ENCODE results near the gene PTPN14. TPM values are rescaled to one million over a fixed set of nuclear protein-coding genes. Genes with fewer than 3 reads are reported as not detected.
"Not testable (repeated sequence)": the region's sequence is repeated elsewhere in the genome, so short reads cannot be mapped to it uniquely, and the experiment has no call there.

Gene PTPN14
- total RNA-seq, 1 experiment from 2014 or later = 39.1 TPM

DNA sequence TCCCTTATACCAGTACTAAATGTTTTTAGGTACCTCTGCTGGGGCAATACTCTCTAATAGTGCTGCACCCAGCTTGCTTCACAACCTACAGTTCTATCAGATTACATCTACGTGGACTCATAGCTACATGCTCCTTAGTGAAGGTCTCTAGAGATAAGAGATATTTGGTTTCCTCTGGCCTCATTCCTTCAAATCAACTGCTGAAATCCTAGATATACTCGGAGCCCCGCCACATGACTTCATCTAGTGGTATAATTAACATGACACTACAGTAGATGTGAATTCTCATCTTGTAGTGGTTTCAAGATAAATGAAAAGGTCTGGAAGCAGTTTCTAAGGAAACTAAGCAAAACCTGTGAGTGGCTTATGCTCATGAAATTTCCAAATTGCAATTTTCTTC is 155.1 kb downstream of the PTPN14 start:
- Histone ChIP-seq H3K4me1 (replicated peaks) (peaks cover 56% of the 10 kb centered on the region), H3K4me3 (no peak overlapping the region), H3K27ac (no peak overlapping the region), H3K27me3 (replicated peaks) (no peaks in the 10 kb centered on the region), H3K9me3 (replicated peaks) (no peaks in the 10 kb centered on the region), H3K36me3 (peaks cover 89% of the 10 kb centered on the region)
- DNase-seq (ENCODE audit: low read depth in 1 of 2, low spot score in 2 of 2) = no peak

DNA sequence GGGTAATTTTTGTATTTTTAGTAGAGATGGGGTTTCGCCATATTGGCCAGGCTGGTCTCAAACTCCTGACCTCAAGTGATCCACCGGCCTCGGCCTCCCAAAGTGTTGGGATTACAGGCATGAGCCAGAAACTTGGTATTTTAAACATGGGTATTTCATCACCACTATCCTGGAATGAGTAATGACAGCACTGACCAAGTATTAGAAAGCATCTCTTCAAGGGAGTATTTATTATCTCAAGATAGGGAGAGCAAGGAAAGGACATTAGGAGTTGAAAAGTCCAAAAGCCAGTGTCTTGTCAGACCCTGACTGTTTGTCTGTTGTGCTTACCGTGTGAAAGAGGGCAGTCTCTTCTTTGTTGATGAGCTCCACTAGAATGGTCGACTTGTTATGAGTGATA is 156.8 kb downstream of the PTPN14 start:
- H3K27ac ChIP-seq = peak overlapping the region; percentile 58
- not testable (repeated sequence) for H3K9me3 ChIP-seq (replicated peaks); H3K27me3 ChIP-seq (replicated peaks); H3K4me3 ChIP-seq
- peaks cover 57% of the 10 kb centered on the region for H3K4me1 ChIP-seq (replicated peaks)
- peaks cover 81% of the 10 kb centered on the region for H3K36me3 ChIP-seq
- DNase-seq (ENCODE audit: low read depth in 1 of 2, low spot score in 2 of 2) = peak in 1 of 2 experiments; percentile 80

DNA sequence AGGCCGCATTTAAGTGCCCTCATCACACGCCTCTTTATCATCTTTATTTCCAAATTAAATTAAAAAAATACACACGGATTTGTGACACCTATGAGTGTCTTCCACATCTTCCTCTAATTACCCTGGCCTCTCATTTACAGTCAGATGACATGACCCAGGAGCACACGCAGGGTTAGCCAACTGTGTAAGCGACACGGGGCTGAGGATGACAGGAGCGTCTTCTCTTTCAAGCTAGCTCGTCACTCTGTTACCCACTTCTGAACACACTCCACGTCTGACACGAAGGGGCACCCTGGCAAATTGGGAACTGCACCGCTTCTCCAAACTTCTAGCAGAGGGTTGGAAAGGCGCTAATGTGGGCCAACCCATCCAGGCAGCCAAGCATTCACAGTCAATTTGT is 158.3 kb downstream of the PTPN14 start:
- Histone ChIP-seq H3K9me3 (replicated peaks) (no peaks in the 10 kb centered on the region), H3K27ac (no peak overlapping the region), H3K36me3 (peaks cover 77% of the 10 kb centered on the region), H3K4me3 (no peak overlapping the region), H3K27me3 (replicated peaks) (no peaks in the 10 kb centered on the region), H3K4me1 (replicated peaks) (peaks cover 64% of the 10 kb centered on the region)
- no peak for DNase-seq (ENCODE audit: low read depth in 1 of 2, low spot score in 2 of 2)

DNA sequence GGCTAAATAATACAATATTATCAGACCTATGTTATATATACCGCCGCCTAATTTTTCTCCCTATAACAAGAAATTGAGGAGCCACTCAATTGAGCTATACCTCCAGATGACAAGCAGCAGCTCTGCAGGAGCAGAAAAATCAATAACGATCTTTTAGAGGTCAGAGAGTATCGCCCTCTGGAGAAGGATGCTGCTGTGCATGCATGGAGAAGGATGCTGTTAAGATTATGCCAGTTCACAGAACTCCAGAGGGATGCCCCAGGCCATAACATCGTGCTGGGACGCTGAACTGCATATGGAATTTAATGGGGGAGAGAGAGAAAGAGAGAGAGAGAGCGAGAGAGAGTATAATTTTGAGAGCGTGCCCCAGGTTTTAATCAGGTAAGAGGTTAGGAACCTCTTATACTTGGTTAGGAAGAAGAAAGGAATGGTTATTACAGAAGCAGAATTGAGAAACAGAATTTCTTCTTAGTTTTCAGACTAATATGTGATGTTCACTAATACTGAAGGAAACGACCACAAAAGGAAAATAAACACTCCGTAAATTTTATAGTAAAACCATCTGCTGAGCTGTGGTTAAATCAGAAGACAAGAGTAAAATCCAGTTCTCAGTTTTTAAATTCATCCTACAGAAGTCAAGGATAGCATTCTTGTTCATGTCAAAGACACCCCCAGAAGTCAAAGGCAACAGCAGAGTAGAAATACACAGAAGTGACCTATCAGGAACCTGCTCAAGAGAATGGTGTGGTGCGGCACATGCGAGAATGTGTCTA is 159.3 kb downstream of the PTPN14 start:
- peak in 1 of 2 experiments; percentile 49 for DNase-seq (ENCODE audit: low read depth in 1 of 2, low spot score in 2 of 2)
- peaks cover 67% of the 10 kb centered on the region for H3K4me1 ChIP-seq (replicated peaks)
- H3K4me3 ChIP-seq = no peak overlapping the region
- peaks cover 73% of the 10 kb centered on the region for H3K36me3 ChIP-seq
- no peaks in the 10 kb centered on the region for H3K9me3 ChIP-seq (replicated peaks)
- no peak overlapping the region for H3K27ac ChIP-seq
- no peaks in the 10 kb centered on the region for H3K27me3 ChIP-seq (replicated peaks)

DNA sequence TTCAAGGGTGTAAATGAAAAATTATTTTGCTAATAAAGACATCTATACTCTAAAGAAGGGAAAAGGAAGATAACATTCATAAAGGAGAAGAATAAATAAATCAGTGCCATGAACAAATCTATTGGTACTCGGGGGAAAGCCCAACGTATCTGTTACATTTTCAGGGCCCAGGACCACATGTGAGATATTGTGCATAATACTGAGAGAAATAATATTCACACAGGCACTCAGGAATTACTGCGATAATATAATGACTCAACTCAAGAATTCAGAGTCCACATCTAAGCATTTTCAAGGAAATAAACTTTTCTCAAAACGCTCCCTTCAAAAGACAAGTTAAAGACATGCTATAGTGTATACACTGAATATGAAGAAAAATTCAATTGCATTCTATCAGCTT is 161.7 kb downstream of the PTPN14 start:
- Histone ChIP-seq H3K27me3 (replicated peaks) (no peaks in the 10 kb centered on the region), H3K4me3 (no peak overlapping the region), H3K4me1 (replicated peaks) (peaks cover 62% of the 10 kb centered on the region), H3K9me3 (replicated peaks) (no peaks in the 10 kb centered on the region), H3K27ac (no peak overlapping the region), H3K36me3 (peaks cover 69% of the 10 kb centered on the region)
- no peak for DNase-seq (ENCODE audit: low read depth in 1 of 2, low spot score in 2 of 2)

DNA sequence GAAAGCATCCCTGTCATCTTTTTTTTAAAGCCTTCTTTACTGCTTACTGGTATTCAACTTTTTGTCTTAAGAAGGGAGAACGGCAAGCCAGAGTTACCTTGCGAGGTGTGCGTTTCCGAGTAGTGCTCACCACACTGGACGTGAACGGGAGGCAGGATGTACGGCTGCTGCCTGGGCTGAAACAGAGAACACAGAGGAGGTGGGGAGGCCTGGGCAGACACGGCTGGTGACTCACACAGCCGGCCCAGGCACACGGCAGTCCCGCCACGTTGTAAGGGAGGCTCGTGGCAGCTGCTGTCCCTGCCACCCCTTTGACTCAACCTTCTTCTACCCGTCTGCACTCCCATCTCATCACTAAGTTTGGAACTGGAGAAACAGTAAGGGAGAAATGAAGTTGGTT is 164.7 kb downstream of the PTPN14 start:
- Histone ChIP-seq H3K27me3 (replicated peaks) (no peaks in the 10 kb centered on the region), H3K27ac (peak overlapping the region; percentile 52), H3K4me1 (replicated peaks) (peaks cover 33% of the 10 kb centered on the region), H3K9me3 (replicated peaks) (no peaks in the 10 kb centered on the region), H3K36me3 (peaks cover 69% of the 10 kb centered on the region), H3K4me3 (no peak overlapping the region)
- DNase-seq (ENCODE audit: low read depth in 1 of 2, low spot score in 2 of 2) = peak; percentile 76 to 82

DNA sequence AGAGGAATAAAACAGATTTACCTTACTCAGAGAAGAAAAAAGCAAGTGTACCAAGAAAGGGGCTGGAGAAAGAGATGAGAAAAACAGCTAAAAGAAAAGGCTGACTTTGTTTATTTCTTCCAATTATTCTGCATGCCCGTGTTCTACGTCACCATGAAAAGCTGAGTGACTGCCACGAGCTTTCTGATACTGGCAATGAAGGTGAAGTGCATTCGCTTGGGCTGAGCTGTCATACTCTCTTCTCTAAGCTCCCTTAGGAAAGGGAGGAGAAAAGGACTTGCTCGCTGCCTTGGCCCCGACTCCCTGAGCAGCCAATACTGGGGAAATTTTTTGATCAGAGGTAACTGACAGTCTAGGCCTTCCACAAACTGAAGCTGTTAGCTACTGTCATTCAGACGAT is 165.1 kb downstream of the PTPN14 start:
- peak overlapping the region; percentile 52 for H3K27ac ChIP-seq
- no peak for DNase-seq (ENCODE audit: low read depth in 1 of 2, low spot score in 2 of 2)
- H3K9me3 ChIP-seq (replicated peaks) = no peaks in the 10 kb centered on the region
- no peak overlapping the region for H3K4me3 ChIP-seq
- H3K27me3 ChIP-seq (replicated peaks) = no peaks in the 10 kb centered on the region
- peaks cover 32% of the 10 kb centered on the region for H3K4me1 ChIP-seq (replicated peaks)
- peaks cover 72% of the 10 kb centered on the region for H3K36me3 ChIP-seq

DNA sequence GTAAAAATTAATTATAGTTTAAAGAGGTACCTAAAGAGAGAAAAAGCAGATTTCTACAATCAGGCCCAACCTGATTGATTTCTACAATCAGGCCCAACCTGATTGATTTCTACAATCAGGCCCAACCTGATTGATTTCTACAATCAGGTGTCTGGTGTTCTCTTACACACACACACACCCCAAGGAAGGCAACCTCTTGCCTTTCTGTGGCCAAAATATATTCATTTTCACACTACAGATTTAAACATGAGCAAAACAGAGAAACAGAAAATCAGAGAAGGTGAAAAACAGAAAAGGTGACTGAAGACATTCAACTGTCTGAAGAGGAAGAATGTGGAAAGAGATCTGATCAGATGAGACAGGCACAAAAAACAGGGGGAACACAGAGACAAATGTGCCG is 166.0 kb downstream of the PTPN14 start:
- 0 out of 2 replicates have a peak overlapping the region, but pooled peaks have one; percentile 20 for H3K27ac ChIP-seq
- no peak overlapping the region for H3K4me3 ChIP-seq
- no peaks in the 10 kb centered on the region for H3K9me3 ChIP-seq (replicated peaks)
- peaks cover 29% of the 10 kb centered on the region for H3K4me1 ChIP-seq (replicated peaks)
- H3K27me3 ChIP-seq (replicated peaks) = no peaks in the 10 kb centered on the region
- peaks cover 78% of the 10 kb centered on the region for H3K36me3 ChIP-seq
- DNase-seq (ENCODE audit: low read depth in 1 of 2, low spot score in 2 of 2) = no peak

DNA sequence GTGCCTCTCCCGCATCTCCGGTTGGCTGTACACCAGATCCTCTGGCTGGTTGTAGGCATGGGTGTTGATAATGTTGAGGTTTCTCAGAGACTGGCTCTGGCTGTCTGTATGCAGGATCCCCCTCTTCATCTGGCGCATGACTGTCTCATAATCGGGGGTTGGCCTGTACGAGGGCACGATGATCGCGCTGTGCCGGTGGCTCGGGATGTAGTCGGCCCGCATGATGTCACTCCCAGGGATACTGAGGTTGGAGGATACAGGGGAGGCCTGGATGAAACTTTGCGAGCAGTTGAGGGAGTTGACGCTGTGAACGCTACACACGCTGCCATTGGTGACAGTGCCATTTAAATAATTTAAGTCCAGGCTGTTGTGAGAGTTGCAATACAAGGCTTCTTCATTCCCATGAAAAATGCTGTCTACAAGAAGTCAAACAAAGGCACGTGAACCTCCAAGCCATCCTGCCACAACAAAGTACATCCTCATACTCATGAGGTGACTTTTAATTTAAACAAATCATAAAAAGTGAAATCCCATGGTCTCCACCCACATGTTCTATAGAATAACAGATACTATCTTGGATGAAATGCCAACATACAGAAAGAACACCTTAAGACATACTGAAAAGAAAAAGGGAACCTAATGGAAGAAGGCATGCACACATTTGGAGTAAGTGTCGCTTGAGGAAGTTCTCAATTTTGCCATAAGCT is 166.9 kb downstream of the PTPN14 start:
- H3K4me1 ChIP-seq (replicated peaks) = peaks cover 23% of the 10 kb centered on the region
- no peaks in the 10 kb centered on the region for H3K27me3 ChIP-seq (replicated peaks)
- peaks cover 79% of the 10 kb centered on the region for H3K36me3 ChIP-seq
- no peak overlapping the region for H3K27ac ChIP-seq
- H3K4me3 ChIP-seq = no peak overlapping the region
- no peaks in the 10 kb centered on the region for H3K9me3 ChIP-seq (replicated peaks)
- DNase-seq (ENCODE audit: low read depth in 1 of 2, low spot score in 2 of 2) = no peak

DNA sequence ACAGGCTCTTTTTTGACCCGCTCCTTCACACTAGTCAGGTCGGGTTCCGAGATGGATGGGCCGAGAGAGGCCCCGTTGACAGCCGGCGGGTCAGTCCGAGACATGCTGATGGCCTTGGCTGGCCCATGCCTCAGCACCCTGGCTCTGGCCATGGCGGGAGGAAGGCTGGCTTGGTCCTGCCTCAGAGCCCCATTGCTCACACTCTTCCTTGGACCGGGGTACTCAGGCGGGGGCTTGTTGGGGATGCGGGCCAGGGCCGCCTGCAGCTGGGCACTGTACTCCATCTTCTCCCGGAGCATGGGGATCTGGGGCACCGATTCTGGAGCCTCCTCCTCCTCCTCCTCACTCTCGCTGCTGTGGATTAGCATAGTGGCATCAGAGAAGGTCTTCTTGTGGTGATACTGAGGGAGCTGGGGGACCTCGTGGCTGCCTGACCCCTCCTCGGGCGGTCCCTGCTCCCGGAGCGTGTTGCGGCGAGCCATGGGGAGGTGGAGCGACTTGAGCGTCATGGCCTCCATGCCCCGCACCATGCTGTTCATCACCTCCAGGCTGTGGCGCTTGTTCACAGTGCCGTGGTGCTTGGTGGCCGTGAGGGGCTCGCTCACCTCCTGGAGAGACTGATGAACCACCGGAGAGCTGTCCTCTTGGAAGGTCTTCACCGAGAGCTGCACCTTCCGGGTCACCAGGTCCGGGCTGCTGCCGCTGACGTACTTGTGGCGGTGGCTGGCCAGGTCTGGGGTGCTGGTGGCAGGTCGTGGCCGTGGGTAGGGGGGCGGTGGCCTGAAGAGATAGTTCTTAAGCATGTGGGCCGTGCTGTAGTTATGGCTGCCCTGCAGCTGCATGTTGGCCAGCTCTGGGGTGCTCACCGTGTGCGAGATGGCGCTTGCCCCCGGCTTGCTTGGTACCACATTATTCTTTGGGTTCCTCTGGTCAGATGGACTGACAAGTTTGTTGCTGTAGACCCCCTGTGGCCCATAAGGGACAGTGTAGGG is 167.7 kb downstream of the PTPN14 start:
- H3K36me3 ChIP-seq = peaks cover 81% of the 10 kb centered on the region
- no peaks in the 10 kb centered on the region for H3K9me3 ChIP-seq (replicated peaks)
- DNase-seq (ENCODE audit: low read depth in 1 of 2, low spot score in 2 of 2) = no peak
- H3K4me3 ChIP-seq = no peak overlapping the region
- peaks cover 25% of the 10 kb centered on the region for H3K4me1 ChIP-seq (replicated peaks)
- no peaks in the 10 kb centered on the region for H3K27me3 ChIP-seq (replicated peaks)
- no peak overlapping the region for H3K27ac ChIP-seq

DNA sequence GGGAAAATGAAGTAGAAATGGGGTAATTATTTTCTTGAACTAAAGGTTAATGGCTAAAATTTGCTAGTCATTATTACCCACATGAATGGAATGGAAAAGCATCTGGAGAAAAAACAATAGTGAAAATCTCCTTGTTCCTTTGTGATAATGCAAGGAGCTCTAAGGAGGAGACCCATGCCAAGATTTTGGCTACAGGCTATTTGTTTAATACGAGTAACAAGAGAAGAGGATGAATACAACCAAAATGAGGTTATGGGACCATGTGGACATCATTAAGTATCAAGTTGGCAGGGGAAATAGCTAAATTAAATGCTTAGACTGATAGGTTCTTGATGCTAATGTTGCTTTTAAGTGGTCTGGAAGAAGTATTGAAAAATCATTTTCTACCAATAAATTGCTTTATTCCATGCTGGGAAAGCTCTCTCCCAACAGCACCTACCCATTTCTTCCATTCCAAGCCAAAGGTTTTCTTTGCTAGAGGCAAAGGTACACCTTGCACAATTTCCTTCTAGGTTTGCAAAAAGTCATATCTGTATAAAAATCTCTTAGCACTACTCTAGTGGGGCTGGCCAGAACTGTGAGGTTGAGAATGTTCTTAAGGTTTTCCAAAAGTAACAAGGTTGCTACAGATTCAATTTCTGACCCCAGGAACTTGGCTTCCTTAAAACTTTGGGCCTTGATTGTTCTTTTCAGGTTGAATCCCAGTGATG is 170.3 kb downstream of the PTPN14 start:
- DNase-seq (ENCODE audit: low read depth in 1 of 2, low spot score in 2 of 2) = no peak

DNA sequence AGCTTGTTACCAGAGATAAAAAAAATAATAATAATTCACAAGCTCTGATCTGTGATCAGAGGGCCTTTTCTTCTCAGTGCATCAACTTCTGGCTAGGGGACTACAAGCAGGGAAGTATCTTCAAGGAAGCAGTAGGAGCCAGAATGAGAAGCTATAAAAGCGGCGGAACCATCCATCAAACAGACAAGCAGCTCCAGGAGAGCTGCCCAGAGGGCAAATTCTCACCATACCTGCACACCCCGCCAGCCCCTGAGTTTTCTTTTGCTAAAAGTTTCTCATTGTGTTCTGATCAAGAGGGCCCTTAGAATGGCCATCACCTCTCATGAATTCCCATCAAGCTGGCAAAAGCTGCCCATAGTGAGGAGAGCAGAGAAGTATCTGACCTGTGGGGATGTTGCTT is 171.0 kb downstream of the PTPN14 start:
- no peak overlapping the region for H3K4me3 ChIP-seq
- peaks cover 87% of the 10 kb centered on the region for H3K36me3 ChIP-seq
- no peaks in the 10 kb centered on the region for H3K9me3 ChIP-seq (replicated peaks)
- H3K27me3 ChIP-seq (replicated peaks) = no peaks in the 10 kb centered on the region
- no peak overlapping the region for H3K27ac ChIP-seq
- H3K4me1 ChIP-seq (replicated peaks) = peaks cover 32% of the 10 kb centered on the region
- DNase-seq (ENCODE audit: low read depth in 1 of 2, low spot score in 2 of 2) = no peak

More for the DNA sequence above, 170.3 kb downstream of the PTPN14 start:
- Histone ChIP-seq H3K4me3 (no peak overlapping the region), H3K4me1 (replicated peaks) (peaks cover 33% of the 10 kb centered on the region), H3K27me3 (replicated peaks) (no peaks in the 10 kb centered on the region), H3K36me3 (peaks cover 84% of the 10 kb centered on the region), H3K27ac (no peak overlapping the region), H3K9me3 (replicated peaks) (no peaks in the 10 kb centered on the region)

Data from SJSA1 (cell line).